Measurements from ENCODE around the gene XYLT1. TPM values are rescaled to one million over a fixed set of nuclear protein-coding genes. Genes with fewer than 3 reads are reported as not detected.

The XYLT1 gene
- total RNA-seq, 1 donor from 2014 or later: 1.6 TPM

GRCh38 chr16:17069681-17070080 is 401.1 kb downstream of the XYLT1 start:
- Histone ChIP-seq H3K27me3 (ENCODE audit: control insufficient read depth, insufficient read depth, low read length) (no peaks in the 10 kb centered on the region), H3K36me3 (ENCODE audit: control insufficient read depth, insufficient read depth, low read length) (no peaks in the 10 kb centered on the region), H3K4me3 (ENCODE audit: low read depth, low read length) (no peak overlapping the region)
- no peak for DNase-seq (ENCODE audit: low read depth)
- no peak for TF ChIP-seq CTCF (IDR thresholded peaks at IDR 0.05; ENCODE audit: insufficient read depth, low read length, poor library complexity, severe bottlenecking)

GRCh38 chr16:17068524-17068923 is 402.2 kb downstream of the XYLT1 start:
- TF ChIP-seq CTCF (IDR thresholded peaks at IDR 0.05; ENCODE audit: insufficient read depth, low read length, poor library complexity, severe bottlenecking): no peak
- no peaks in the 10 kb centered on the region for H3K36me3 ChIP-seq (ENCODE audit: control insufficient read depth, insufficient read depth, low read length)
- DNase-seq (ENCODE audit: low read depth): no peak
- H3K27me3 ChIP-seq (ENCODE audit: control insufficient read depth, insufficient read depth, low read length): no peaks in the 10 kb centered on the region
- H3K4me3 ChIP-seq (ENCODE audit: low read depth, low read length): no peak overlapping the region

GRCh38 chr16:17067882-17068281 is 402.9 kb downstream of the XYLT1 start:
- no peaks in the 10 kb centered on the region for H3K27me3 ChIP-seq (ENCODE audit: control insufficient read depth, insufficient read depth, low read length)
- H3K36me3 ChIP-seq (ENCODE audit: control insufficient read depth, insufficient read depth, low read length): no peaks in the 10 kb centered on the region
- no peak for DNase-seq (ENCODE audit: low read depth)
- no peak overlapping the region for H3K4me3 ChIP-seq (ENCODE audit: low read depth, low read length)
- TF ChIP-seq CTCF (IDR thresholded peaks at IDR 0.05; ENCODE audit: insufficient read depth, low read length, poor library complexity, severe bottlenecking): no peak

GRCh38 chr16:17063201-17064139 is 407.3 kb downstream of the XYLT1 start:
- DNase-seq (ENCODE audit: low read depth): no peak
- Histone ChIP-seq H3K27me3 (ENCODE audit: control insufficient read depth, insufficient read depth, low read length) (no peaks in the 10 kb centered on the region), H3K36me3 (ENCODE audit: control insufficient read depth, insufficient read depth, low read length) (no peaks in the 10 kb centered on the region), H3K4me3 (ENCODE audit: low read depth, low read length) (no peak overlapping the region)
- no peak for TF ChIP-seq CTCF (IDR thresholded peaks at IDR 0.05; ENCODE audit: insufficient read depth, low read length, poor library complexity, severe bottlenecking)

GRCh38 chr16:17062676-17063075 is 408.1 kb downstream of the XYLT1 start:
- Histone ChIP-seq H3K4me3 (ENCODE audit: low read depth, low read length) (no peak overlapping the region), H3K36me3 (ENCODE audit: control insufficient read depth, insufficient read depth, low read length) (no peaks in the 10 kb centered on the region), H3K27me3 (ENCODE audit: control insufficient read depth, insufficient read depth, low read length) (no peaks in the 10 kb centered on the region)
- no peak for DNase-seq (ENCODE audit: low read depth)
- TF ChIP-seq CTCF (IDR thresholded peaks at IDR 0.05; ENCODE audit: insufficient read depth, low read length, poor library complexity, severe bottlenecking): no peak
